Bronchial epithelial cell (primary cell): ENCODE measurements around the gene CNTFR. TPM values are rescaled to one million over a fixed set of nuclear protein-coding genes. Genes with fewer than 3 reads are reported as not detected.

Experiments
- DNase-seq: peaks from one replicate; pipeline ENCODE4 v3.0.0-alpha.2; 2010; ENCODE audit warnings: low read depth
- FAIRE-seq: peaks from 2 replicates; lab custom pipeline; 2011; peaks lifted over from hg19 to GRCh38; lab: Jason Lieb, UNC
- H3K27me3 ChIP-seq: 2 replicates; pipeline ENCODE4 v1.5.1; 2011; ENCODE audit warnings: low read length; ENCODE audit not compliant: control insufficient read depth, insufficient read depth
- H3K36me3 ChIP-seq: 2 replicates; pipeline ENCODE4 v1.5.1; 2011; ENCODE audit warnings: low read length; ENCODE audit not compliant: control insufficient read depth, insufficient read depth
- H3K4me3 ChIP-seq: 2 replicates; pipeline ENCODE4 v1.5.1; 2011; ENCODE audit warnings: mild to moderate bottlenecking, low read depth, low read length, control low read depth
- CTCF ChIP-seq: IDR thresholded peaks from 2 replicates; pipeline ENCODE4 v1.5.1; 2011; ENCODE audit warnings: mild to moderate bottlenecking, moderate library complexity, low read length, control low read depth, inconsistent platforms; ENCODE audit not compliant: insufficient read depth, severe bottlenecking
- total RNA-seq: library from RNA; depleted of rRNA; stranded (reverse); fragments of >200 nt; gene quantifications from 2 replicates; pipeline ENCODE4 v1.2.1, GENCODE V29; 2014

The CNTFR gene
- total RNA-seq, 1 donor from 2014 or later, result not detected

- peaks cover 37% of the 10 kb centered on the region for H3K27me3 ChIP-seq
- no peak for TF ChIP-seq CTCF
- H3K4me3 ChIP-seq, result no peak overlapping the region
- H3K36me3 ChIP-seq, result no peaks in the 10 kb centered on the region
- no peak for FAIRE-seq
- DNase-seq, result no peak
Measured at GRCh38 chr9:34574571-34574970, 15.0 kb downstream of the CNTFR start.

GRCh38 chr9:34573599-34574325 lies 15.8 kb downstream of the CNTFR start:
- DNase-seq (no peak), FAIRE-seq (no peak)
- H3K27me3 ChIP-seq, result peaks cover 32% of the 10 kb centered on the region
- H3K4me3 ChIP-seq, result no peak overlapping the region
- no peak for TF ChIP-seq CTCF
- no peaks in the 10 kb centered on the region for H3K36me3 ChIP-seq

GRCh38 chr9:34572628-34573027 lies 16.9 kb downstream of the CNTFR start:
- DNase-seq, result no peak
- no peak for TF ChIP-seq CTCF
- peak; percentile 98 for FAIRE-seq
- H3K36me3 ChIP-seq, result no peaks in the 10 kb centered on the region
- no peak overlapping the region for H3K4me3 ChIP-seq
- peaks cover 33% of the 10 kb centered on the region for H3K27me3 ChIP-seq

GRCh38 chr9:34572092-34572491 lies 17.4 kb downstream of the CNTFR start:
- no peak for TF ChIP-seq CTCF
- no peak overlapping the region for H3K4me3 ChIP-seq
- DNase-seq, result no peak
- no peak for FAIRE-seq
- no peaks in the 10 kb centered on the region for H3K36me3 ChIP-seq
- H3K27me3 ChIP-seq, result peaks cover 32% of the 10 kb centered on the region

- Histone ChIP-seq H3K36me3 (no peaks in the 10 kb centered on the region), H3K27me3 (peaks cover 32% of the 10 kb centered on the region), H3K4me3 (no peak overlapping the region)
- no peak for TF ChIP-seq CTCF
- FAIRE-seq, result no peak
- no peak for DNase-seq
Measured at GRCh38 chr9:34571481-34571810, 18.1 kb downstream of the CNTFR start.
